Endothelial cell of umbilical vein (primary cell): Measurements from ENCODE around the gene KCNJ4. TPM values are rescaled to one million over a fixed set of nuclear protein-coding genes. Genes with fewer than 3 reads are reported as not detected.

Experiments used
- BruUV-seq: library from RNA; stranded (reverse); fragments of 400-500 nt; replicated peaks from 2 replicates; lab custom pipeline; 2021; lab: Mats Ljungman, UMichigan
- CTCF ChIA-PET: fragments of 300-600, 350-600 bp; sonication (Branson Sonifier 250); formaldehyde crosslinking; loops from one replicate; lab custom pipeline; 2021; ENCODE audit warnings: antibody characterized with exemption, inconsistent platforms; lab: Charles Lee
- POLR2A ChIA-PET: fragments of 300-600, 350-600 bp; sonication (Branson Sonifier 250); formaldehyde crosslinking; loops from one replicate; lab custom pipeline; 2021; ENCODE audit warnings: antibody characterized with exemption, inconsistent platforms; lab: Charles Lee
- DNase-seq: peaks from one replicate; pipeline ENCODE4 v3.0.0-alpha.2; 2011; ENCODE audit warnings: low read depth, low spot score
- FAIRE-seq: peaks from 2 replicates; lab custom pipeline; 2011; peaks lifted over from hg19 to GRCh38; lab: Jason Lieb, UNC
- H2AFZ ChIP-seq: 2 replicates; pipeline ENCODE4 v1.6.0; 2012; ENCODE audit warnings: low read depth, low read length, control low read depth, inconsistent platforms
- H3K27ac ChIP-seq: 2 replicates; pipeline ENCODE4 v1.5.1; 2011; ENCODE audit warnings: low read depth, mild to moderate bottlenecking, control low read depth, low read length, moderate library complexity; ENCODE audit not compliant: insufficient read depth
- H3K27me3 ChIP-seq, 2 experiments: 2 replicates each; pipeline versions ENCODE4 v1.6.0 to v1.6.1; 2011; ENCODE audit warnings: low read length in 2 of 2, mixed read lengths in 1 of 2; ENCODE audit not compliant: control insufficient read depth in 2 of 2, insufficient read depth in 2 of 2
- H3K36me3 ChIP-seq, 2 experiments: 2 replicates in 1 of 2; 3 replicates in 1 of 2; pipeline ENCODE4 v1.5.1; 2011; ENCODE audit warnings: low read length in 2 of 2, mild to moderate bottlenecking in 1 of 2, moderate library complexity in 1 of 2; ENCODE audit not compliant: control insufficient read depth in 2 of 2, insufficient read depth in 2 of 2; ENCODE audit errors: extremely low read depth in 1 of 2
- H3K4me1 ChIP-seq: 3 replicates; pipeline ENCODE4 v1.5.1; 2011; ENCODE audit warnings: mild to moderate bottlenecking, low read length; ENCODE audit not compliant: control insufficient read depth, insufficient read depth; ENCODE audit errors: extremely low read depth
- H3K4me2 ChIP-seq: 2 replicates; pipeline ENCODE4 v1.6.1; 2011; ENCODE audit warnings: low read length, control low read depth, mixed read lengths; ENCODE audit not compliant: insufficient read depth
- H3K4me3 ChIP-seq, 3 experiments: fragments of 200-600 bp in 1 of 3; sonication (generic), shearing (Covaris generic) in 1 of 3; replicated peaks in 1 of 3; 2 replicates each; pipeline ENCODE4 v1.5.1; 2011 to 2016; ENCODE audit warnings: control low read depth in 3 of 3, low read length in 3 of 3, mild to moderate bottlenecking in 2 of 3, inconsistent platforms in 1 of 3, low read depth in 1 of 3, moderate library complexity in 1 of 3; ENCODE audit not compliant: insufficient read depth in 1 of 3
- H3K79me2 ChIP-seq: 2 replicates; pipeline ENCODE4 v1.6.0; 2012; ENCODE audit warnings: low read length, inconsistent platforms; ENCODE audit not compliant: control insufficient read depth, insufficient read depth
- H3K9ac ChIP-seq: replicated peaks from 2 replicates; pipeline ENCODE3; 2011; ENCODE audit warnings: low read length, control low read depth; ENCODE audit not compliant: insufficient read depth; ENCODE audit errors: extremely low read depth
- H3K9me1 ChIP-seq: replicated peaks from 3 replicates; pipeline ENCODE4 v1.6.0; 2011; ENCODE audit warnings: mild to moderate bottlenecking, low read length; ENCODE audit not compliant: control insufficient read depth, insufficient read depth; ENCODE audit errors: extremely low read depth
- H3K9me3 ChIP-seq: replicated peaks from 2 replicates; pipeline ENCODE4 v1.5.1; 2012; ENCODE audit warnings: low read length, inconsistent platforms; ENCODE audit not compliant: control insufficient read depth, insufficient read depth
- H4K20me1 ChIP-seq: replicated peaks from 2 replicates; pipeline ENCODE3; 2011; ENCODE audit warnings: mild to moderate bottlenecking, low read length; ENCODE audit not compliant: control insufficient read depth, insufficient read depth; ENCODE audit errors: extremely low read depth
- CTCF ChIP-seq, 2 donors: IDR thresholded peaks; 1 replicate in 1 of 2; 2 replicates in 1 of 2; pipeline ENCODE4 v1.5.1; 2011; ENCODE audit warnings: low read length in 2 of 2, mild to moderate bottlenecking in 2 of 2, moderate library complexity in 2 of 2, control low read depth in 1 of 2, inconsistent platforms in 1 of 2, low read depth in 1 of 2; ENCODE audit not compliant: insufficient read depth in 1 of 2; ENCODE audit errors: extremely low read depth in 1 of 2
- EZH2 ChIP-seq: IDR thresholded peaks from 2 replicates; pipeline ENCODE4 v1.6.1; 2012; ENCODE audit warnings: borderline replicate concordance, low read depth, mild to moderate bottlenecking, moderate library complexity, low read length, inconsistent platforms; ENCODE audit not compliant: severe bottlenecking
- FOS ChIP-seq: IDR thresholded peaks from 2 replicates; pipeline ENCODE4 v1.6.1; 2011; ENCODE audit warnings: mild to moderate bottlenecking, low read length, moderate library complexity, borderline replicate concordance; ENCODE audit not compliant: insufficient read depth
- GATA2 ChIP-seq: IDR thresholded peaks from 2 replicates; pipeline ENCODE4 v1.7.0; 2011; ENCODE audit warnings: low read depth, mild to moderate bottlenecking, moderate library complexity, mixed read lengths, low read length; ENCODE audit not compliant: insufficient read length, insufficient read depth
- JUN ChIP-seq: IDR thresholded peaks from 2 replicates; pipeline ENCODE4 v1.6.1; 2011; ENCODE audit warnings: borderline replicate concordance, low read depth; ENCODE audit not compliant: insufficient read length, insufficient read depth
- MAX ChIP-seq: IDR thresholded peaks from 2 replicates; pipeline ENCODE4 v1.6.1; 2011; ENCODE audit not compliant: insufficient read depth, insufficient read length
- MYC ChIP-seq: IDR thresholded peaks from one replicate; pipeline ENCODE4 v1.6.1; 2011; ENCODE audit warnings: mild to moderate bottlenecking, low read depth, low read length
- POLR2A ChIP-seq: IDR thresholded peaks from 2 replicates; pipeline ENCODE4 v1.6.1; 2012; ENCODE audit warnings: low read depth, mild to moderate bottlenecking, control low read depth, low read length
- POLR2AphosphoS5 ChIP-seq: IDR thresholded peaks from 2 replicates; pipeline ENCODE4 v1.6.1; 2012; ENCODE audit warnings: low read depth, mild to moderate bottlenecking, control low read depth, low read length, moderate library complexity; ENCODE audit not compliant: insufficient read depth
- dilution Hi-C: fragments of 300-500 bp; cut with MboI; formaldehyde crosslinking; loops from one replicate; pipeline ENCODE4 v1.15.0; 2019; ENCODE audit warnings: low sequenced_read_pairs; ENCODE audit not compliant: extremely low pct_ligation_motif_present
- intact Hi-C: fragments of 100-400 bp; cut with micrococcal nuclease; formaldehyde crosslinking; loops from one replicate; pipeline ENCODE4 v1.10.0; 2022
- polyA plus RNA-seq, 4 experiments: library from polyadenylated mRNA; depleted of rRNA in 3 of 4; stranded (reverse) in 3 of 4; unstranded in 1 of 4; fragments of >200 nt; gene quantifications; 2 replicates each; pipeline versions ENCODE4 v1.2.1 to v1.2.3, GENCODE V29; 2011 to 2012; ENCODE audit warnings: missing spikeins in 1 of 4
- total RNA-seq: library from RNA; stranded (reverse); gene quantifications from 2 replicates; pipeline ENCODE4 v1.2.3, GENCODE V29; 2021

The KCNJ4 gene
- total and polyA plus RNA-seq, 2 donors (not counting 3 experiments of a cell fraction or from before 2014, with no cell fraction given), result not detected

- Histone ChIP-seq H3K36me3 (no peaks in the 10 kb centered on the region), H3K9me1 (no peaks in the 10 kb centered on the region), H3K4me3 (peak overlapping the region; percentile 49 to 74 (median 57)), H3K9ac (peak overlapping the region; percentile 87), H3K4me1 (peaks cover 13% of the 10 kb centered on the region), H3K27me3 (peaks cover 2% of the 10 kb centered on the region in 2 experiments), H3K79me2 (peaks cover 2% of the 10 kb centered on the region), H3K9me3 (no peaks in the 10 kb centered on the region), H4K20me1 (no peaks in the 10 kb centered on the region), H3K27ac (no peak overlapping the region), H2AFZ (peak overlapping the region; percentile 96), H3K4me2 (peak overlapping the region; percentile 93)
- ChIA-PET POLR2A (no interaction called here), CTCF (interaction anchor here (1.7 kb wide), 1 partner anchor 53 kb away, joined by 5 read pairs; no protein-coding TSS in a partner anchor)
- no TSS peak for BruUV-seq
- intact Hi-C loops, result no loop called here
- FAIRE-seq (no peak), DNase-seq (no peak)
- no peak for TF ChIP-seq MAX
- no peak for TF ChIP-seq POLR2AphosphoS5
- no peak for TF ChIP-seq MYC
- no peak for TF ChIP-seq JUN
- no peak for TF ChIP-seq EZH2
- no peak for TF ChIP-seq GATA2
- no peak for TF ChIP-seq FOS
- no peak for TF ChIP-seq POLR2A
- TF ChIP-seq CTCF (IDR thresholded peaks at IDR 0.05; ENCODE audit: extremely low read depth in 1 of 2, insufficient read depth in 1 of 2, low read depth in 1 of 2, low read length in 2 of 2), result no peak
- dilution Hi-C loops, result no loop called here
Observed at GRCh38 chr22:38467438-38467903, 12.5 kb upstream of the KCNJ4 start.
